SK-N-SH (cell line): Measurements from ENCODE around the gene OR5AL1. TPM values are rescaled to one million over a fixed set of nuclear protein-coding genes. Genes with fewer than 3 reads are reported as not detected.

ENCODE experiments used
- CTCF ChIA-PET: fragments of 300-600, 350-600 bp; formaldehyde crosslinking; extraction: SDS; loops from one replicate; lab custom pipeline; 2021; lab: Yijun Ruan, JAX
- POLR2A ChIA-PET: fragments of 350-600 bp; sonication (Branson Sonifier 250); formaldehyde crosslinking; extraction: SDS; loops from one replicate; lab custom pipeline; 2020; ENCODE audit warnings: antibody characterized with exemption, inconsistent platforms; lab: Yijun Ruan, JAX
- DNase-seq: peaks from one replicate; pipeline ENCODE4 v3.0.0; 2012
- H2AFZ ChIP-seq: fragments of 200-600 bp; sonication (generic); 2 replicates; pipeline ENCODE4 v1.8.1; 2016; ENCODE audit warnings: antibody characterized with exemption, mild to moderate bottlenecking, low read depth
- H3F3A ChIP-seq: fragments of 200-600 bp; sonication (generic); replicated peaks from 2 replicates; pipeline ENCODE3; 2016; ENCODE audit warnings: antibody characterized with exemption, mild to moderate bottlenecking; ENCODE audit not compliant: insufficient read depth
- H3K27ac ChIP-seq, 2 experiments: fragments of 200-500 bp in 1 of 2; fragments of 200-600 bp in 1 of 2; sonication (Bioruptor generic) in 1 of 2; sonication (generic), shearing (Covaris generic) in 1 of 2; 2 replicates each; pipeline versions ENCODE4 v1.5.1 to v1.6.1; 2014 to 2016; ENCODE audit warnings: low read depth in 2 of 2, inconsistent platforms in 1 of 2, low read length in 1 of 2, mild to moderate bottlenecking in 1 of 2, mixed read lengths in 1 of 2
- H3K27me3 ChIP-seq: fragments of 200-600 bp; sonication (generic), shearing (Covaris generic); 2 replicates; pipeline ENCODE4 v1.6.1; 2016; ENCODE audit warnings: mixed run types; ENCODE audit not compliant: insufficient read depth
- H3K36me3 ChIP-seq, 2 experiments: fragments of 200-500 bp in 1 of 2; fragments of 200-600 bp in 1 of 2; sonication (Bioruptor generic) in 1 of 2; sonication (generic) in 1 of 2; replicated peaks in 1 of 2; 2 replicates each; pipeline versions ENCODE3 to v1.5.1; 2014 to 2016; ENCODE audit warnings: low read length in 1 of 2, mild to moderate bottlenecking in 1 of 2; ENCODE audit not compliant: insufficient read depth in 2 of 2, control insufficient read depth in 1 of 2
- H3K4me1 ChIP-seq, 2 experiments: fragments of 200-500 bp in 1 of 2; fragments of 200-600 bp in 1 of 2; sonication (Bioruptor generic) in 1 of 2; sonication (generic), shearing (Covaris generic) in 1 of 2; 2 replicates each; pipeline versions ENCODE4 v1.5.1 to v1.6.1; 2014 to 2016; ENCODE audit warnings: low read depth in 1 of 2, low read length in 1 of 2, mixed run types in 1 of 2; ENCODE audit not compliant: insufficient read depth in 2 of 2, control insufficient read depth in 1 of 2
- H3K4me2 ChIP-seq: fragments of 200-600 bp; sonication (generic), shearing (Covaris generic); 2 replicates; pipeline ENCODE4 v1.6.1; 2017; ENCODE audit warnings: mixed run types
- H3K4me3 ChIP-seq, 2 experiments: fragments of 200-500 bp in 1 of 2; fragments of 200-600 bp in 1 of 2; sonication (Bioruptor generic) in 1 of 2; sonication (generic), shearing (Covaris generic) in 1 of 2; 2 replicates each; pipeline versions ENCODE4 v1.5.1 to v1.8.1; 2014 to 2016; ENCODE audit warnings: low read depth in 2 of 2, inconsistent platforms in 1 of 2, low read length in 1 of 2, mild to moderate bottlenecking in 1 of 2, mixed read lengths in 1 of 2, moderate library complexity in 1 of 2
- H3K79me2 ChIP-seq: fragments of 200-600 bp; sonication (generic); 2 replicates; pipeline ENCODE4 v1.8.1; 2017; ENCODE audit warnings: mild to moderate bottlenecking; ENCODE audit not compliant: insufficient read depth
- H3K9ac ChIP-seq: fragments of 200-600 bp; sonication (generic); 2 replicates; pipeline ENCODE4 v1.6.1; 2017; ENCODE audit warnings: mixed run types
- H3K9me2 ChIP-seq: fragments of 200-600 bp; sonication (generic); 2 replicates; pipeline ENCODE4 v1.6.1; 2017; ENCODE audit warnings: mixed run types
- H3K9me3 ChIP-seq: fragments of 200-600 bp; sonication (generic); 2 replicates; pipeline ENCODE4 v1.6.1; 2017; ENCODE audit warnings: mixed run types, mild to moderate bottlenecking, moderate library complexity
- H4K20me1 ChIP-seq: fragments of 200-600 bp; sonication (generic); 2 replicates; pipeline ENCODE4 v1.6.1; 2017; ENCODE audit warnings: mild to moderate bottlenecking, mixed run types; ENCODE audit not compliant: insufficient read depth
- CHD2 ChIP-seq: fragments of 150-350 bp; IDR thresholded peaks from 2 replicates; pipeline ENCODE4 v1.6.1; 2018; ENCODE audit warnings: low read length; ENCODE audit not compliant: partially characterized antibody
- ELF1 ChIP-seq: IDR thresholded peaks from 2 replicates; pipeline ENCODE4 v1.4.0; 2012
- EZH2phosphoT487 ChIP-seq: fragments of 200-600 bp; sonication (generic); IDR thresholded peaks from 2 replicates; pipeline ENCODE4 v1.6.1; 2017; ENCODE audit warnings: low read depth, mixed run types, mild to moderate bottlenecking, antibody characterized with exemption, moderate library complexity, borderline replicate concordance
- FOXM1 ChIP-seq: IDR thresholded peaks from 2 replicates; pipeline ENCODE4 v1.4.0; 2012; ENCODE audit warnings: low read depth, mild to moderate bottlenecking
- JUND ChIP-seq: IDR thresholded peaks from 2 replicates; pipeline ENCODE4 v1.4.0; 2012
- NFIC ChIP-seq: IDR thresholded peaks from 2 replicates; pipeline ENCODE4 v1.4.0; 2012; ENCODE audit warnings: borderline replicate concordance
- POLR2AphosphoS5 ChIP-seq: IDR thresholded peaks from 2 replicates; pipeline ENCODE4 v1.6.1; 2012; ENCODE audit warnings: low read depth, low read length
- RAD21 ChIP-seq: IDR thresholded peaks from 2 replicates; pipeline ENCODE4 v1.6.1; 2012; ENCODE audit warnings: mild to moderate bottlenecking, low read length
- RCOR1 ChIP-seq: fragments of 150-350 bp; IDR thresholded peaks from 2 replicates; pipeline ENCODE4 v1.6.1; 2017; ENCODE audit warnings: antibody characterized with exemption, low read length
- RFX5 ChIP-seq: IDR thresholded peaks from 2 replicates; pipeline ENCODE4 v1.6.1; 2012; ENCODE audit warnings: mild to moderate bottlenecking, improper control_type of control experiment, low read length
- SIN3A ChIP-seq: IDR thresholded peaks from 2 replicates; pipeline ENCODE4 v1.6.1; 2012; ENCODE audit warnings: low read depth, mild to moderate bottlenecking, low read length, moderate library complexity, borderline replicate concordance
- SMC3 ChIP-seq: IDR thresholded peaks from 2 replicates; pipeline ENCODE4 v1.6.1; 2012; ENCODE audit warnings: low read depth, low read length, improper control_type of control experiment
- WGBS: methylation state at CpG from one replicate; pipeline ENCODE4 v1.1.6; 2017; ENCODE audit warnings: low lambda C conversion rate; 5-methylcytosine and 5-hydroxymethylcytosine counted together
- polyA plus RNA-seq, 3 experiments: library from polyadenylated mRNA; depleted of rRNA; stranded (reverse); fragments of >200 nt; gene quantifications; 2 replicates each; pipeline ENCODE4 v1.2.3, GENCODE V29; 2012
- TF ChIP-seq, protein P1 (sequence below): IDR thresholded peaks from 2 replicates; pipeline ENCODE4 v1.4.0; 2012; ENCODE audit warnings: low read depth, borderline replicate concordance
- TF ChIP-seq, protein P2 (sequence below): IDR thresholded peaks from 2 replicates; pipeline ENCODE4 v1.4.0; 2012; ENCODE audit warnings: low read depth
- TF ChIP-seq, protein P3 (sequence below): fragments of 150-350 bp; IDR thresholded peaks from 2 replicates; pipeline ENCODE4 v1.6.1; 2016; ENCODE audit warnings: mild to moderate bottlenecking, low read depth, low read length
- TF ChIP-seq, protein P4 (sequence below): fragments of 150-350 bp; IDR thresholded peaks from 2 replicates; pipeline ENCODE4 v1.6.1; 2017; ENCODE audit warnings: antibody characterized with exemption, low read length, low read depth, borderline replicate concordance
- TF ChIP-seq, protein P5 (sequence below): IDR thresholded peaks from 2 replicates; pipeline ENCODE4 v1.6.1; 2012; ENCODE audit warnings: mild to moderate bottlenecking, low read depth, low read length, moderate library complexity
- TF ChIP-seq, protein P6 (sequence below): IDR thresholded peaks from 2 replicates; pipeline ENCODE4; 2012

OR5AL1 gene
- not detected in 2 replicates for polyA plus RNA-seq (2012; rRNA removed)
- polyA plus RNA-seq (2012; cell fraction: cytosol; rRNA removed): not detected in 2 replicates
- polyA plus RNA-seq (2012; cell fraction: nucleus; rRNA removed): not detected in 2 replicates

DNA sequence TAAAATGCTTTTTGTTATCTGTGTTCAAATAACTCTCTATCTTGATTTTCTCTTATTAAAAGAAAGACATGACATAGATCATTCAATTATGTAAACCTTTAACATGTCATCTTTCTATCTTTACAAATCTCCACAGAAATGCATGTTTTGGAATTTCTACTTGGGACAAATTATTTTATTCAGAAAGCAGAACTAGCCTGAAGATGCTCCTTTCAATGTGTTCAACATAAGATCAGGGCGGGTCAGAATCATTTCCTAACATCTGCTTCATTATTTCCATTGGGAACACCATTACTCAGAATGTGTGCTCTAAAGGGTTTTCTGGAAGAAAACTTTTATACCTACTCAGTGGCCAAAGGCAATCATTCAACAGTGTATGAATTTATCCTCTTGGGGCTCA lies at the start of gene OR5AL1:
Gene OR5AL1, plus strand, starts transcription at position 301 of the 400 bp plus-strand sequence.
- H3K79me2 ChIP-seq: no peaks in the 10 kb centered on the region
- WGBS: 4% methylated on average over 1 of the region's 1 CpG
- no peak for DNase-seq
- H3K36me3 ChIP-seq: no peaks in the 10 kb centered on the region
- H3K27me3 ChIP-seq: no peaks in the 10 kb centered on the region
- TF ChIP-seq JUND (no peak), CHD2 (no peak), ELF1 (no peak), FOXM1 (no peak), RCOR1 (no peak), NFIC (no peak), SIN3A (no peak), SMC3 (no peak), POLR2AphosphoS5 (no peak), RAD21 (no peak)
- TF ChIP-seq, protein P1, sequence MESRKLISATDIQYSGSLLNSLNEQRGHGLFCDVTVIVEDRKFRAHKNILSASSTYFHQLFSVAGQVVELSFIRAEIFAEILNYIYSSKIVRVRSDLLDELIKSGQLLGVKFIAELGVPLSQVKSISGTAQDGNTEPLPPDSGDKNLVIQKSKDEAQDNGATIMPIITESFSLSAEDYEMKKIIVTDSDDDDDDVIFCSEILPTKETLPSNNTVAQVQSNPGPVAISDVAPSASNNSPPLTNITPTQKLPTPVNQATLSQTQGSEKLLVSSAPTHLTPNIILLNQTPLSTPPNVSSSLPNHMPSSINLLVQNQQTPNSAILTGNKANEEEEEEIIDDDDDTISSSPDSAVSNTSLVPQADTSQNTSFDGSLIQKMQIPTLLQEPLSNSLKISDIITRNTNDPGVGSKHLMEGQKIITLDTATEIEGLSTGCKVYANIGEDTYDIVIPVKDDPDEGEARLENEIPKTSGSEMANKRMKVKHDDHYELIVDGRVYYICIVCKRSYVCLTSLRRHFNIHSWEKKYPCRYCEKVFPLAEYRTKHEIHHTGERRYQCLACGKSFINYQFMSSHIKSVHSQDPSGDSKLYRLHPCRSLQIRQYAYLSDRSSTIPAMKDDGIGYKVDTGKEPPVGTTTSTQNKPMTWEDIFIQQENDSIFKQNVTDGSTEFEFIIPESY: no peak
- TF ChIP-seq, protein P2, sequence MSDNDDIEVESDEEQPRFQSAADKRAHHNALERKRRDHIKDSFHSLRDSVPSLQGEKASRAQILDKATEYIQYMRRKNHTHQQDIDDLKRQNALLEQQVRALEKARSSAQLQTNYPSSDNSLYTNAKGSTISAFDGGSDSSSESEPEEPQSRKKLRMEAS: no peak
- TF ChIP-seq, protein P3, sequence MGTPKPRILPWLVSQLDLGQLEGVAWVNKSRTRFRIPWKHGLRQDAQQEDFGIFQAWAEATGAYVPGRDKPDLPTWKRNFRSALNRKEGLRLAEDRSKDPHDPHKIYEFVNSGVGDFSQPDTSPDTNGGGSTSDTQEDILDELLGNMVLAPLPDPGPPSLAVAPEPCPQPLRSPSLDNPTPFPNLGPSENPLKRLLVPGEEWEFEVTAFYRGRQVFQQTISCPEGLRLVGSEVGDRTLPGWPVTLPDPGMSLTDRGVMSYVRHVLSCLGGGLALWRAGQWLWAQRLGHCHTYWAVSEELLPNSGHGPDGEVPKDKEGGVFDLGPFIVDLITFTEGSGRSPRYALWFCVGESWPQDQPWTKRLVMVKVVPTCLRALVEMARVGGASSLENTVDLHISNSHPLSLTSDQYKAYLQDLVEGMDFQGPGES: no peak
- TF ChIP-seq, all 33 proteins: peak for 0
- ChIA-PET POLR2A (no interaction called here), CTCF (interaction anchor here (0.5 to 1.1 kb wide), 2 partner anchors 12 to 22 kb away, joined by 3 read pairs; no protein-coding TSS in a partner anchor)
- no peak within 1 kb of the TSS for H3K4me2 ChIP-seq
- no peaks in the 10 kb centered on the region for H3K4me1 ChIP-seq
- no peaks in the 10 kb centered on the region for H3K9me2 ChIP-seq
- no peaks in the 10 kb centered on the region for H4K20me1 ChIP-seq
- H3K9me3 ChIP-seq: no peaks in the 10 kb centered on the region
- no peaks in the 10 kb centered on the region for H3F3A ChIP-seq
- no peak within 1 kb of the TSS for H3K27ac ChIP-seq
- H3K4me3 ChIP-seq: no peak within 1 kb of the TSS
- H2AFZ ChIP-seq: no peak within 1 kb of the TSS
- H3K9ac ChIP-seq: no peak within 1 kb of the TSS

DNA sequence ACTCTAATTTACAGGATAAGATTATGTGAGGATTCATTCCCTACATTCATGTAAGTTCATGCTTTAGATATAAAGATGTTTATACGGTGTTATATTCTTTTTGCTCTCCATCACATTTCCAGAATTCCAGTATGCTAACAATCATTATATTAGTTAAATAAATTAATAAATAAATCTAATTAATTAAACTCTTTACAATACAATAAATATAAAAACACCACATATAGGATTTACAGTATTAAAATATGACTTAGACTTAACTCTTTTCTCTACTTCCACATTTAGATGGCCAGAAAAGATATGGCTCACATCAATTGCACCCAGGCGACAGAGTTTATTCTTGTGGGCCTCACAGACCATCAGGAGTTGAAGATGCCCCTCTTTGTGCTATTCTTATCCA lies 37.2 kb upstream of the OR5AL1 start, which contains the start of gene OR8U1:
Gene OR8U1, plus strand, starts transcription at position 301 of the 400 bp plus-strand sequence. Its CDS starts 0 bp downstream, at position 301.
- no peak for DNase-seq
- Histone ChIP-seq H3K9ac (no peak within 1 kb of the TSS), H2AFZ (no peak within 1 kb of the TSS), H3K27me3 (no peaks in the 10 kb centered on the region), H3F3A (no peaks in the 10 kb centered on the region), H3K4me3 (no peak within 1 kb of the TSS), H3K4me1 (no peaks in the 10 kb centered on the region), H3K9me3 (no peaks in the 10 kb centered on the region), H3K36me3 (no peaks in the 10 kb centered on the region), H3K4me2 (no peak within 1 kb of the TSS), H3K27ac (no peak within 1 kb of the TSS), H4K20me1 (no peaks in the 10 kb centered on the region), H3K9me2 (no peaks in the 10 kb centered on the region), H3K79me2 (no peaks in the 10 kb centered on the region)
- CTCF ChIA-PET: no interaction called here
- under 1% methylated on average over 2 of the region's 2 CpGs for WGBS
- POLR2A ChIA-PET: no interaction called here
- TF ChIP-seq, protein P4, sequence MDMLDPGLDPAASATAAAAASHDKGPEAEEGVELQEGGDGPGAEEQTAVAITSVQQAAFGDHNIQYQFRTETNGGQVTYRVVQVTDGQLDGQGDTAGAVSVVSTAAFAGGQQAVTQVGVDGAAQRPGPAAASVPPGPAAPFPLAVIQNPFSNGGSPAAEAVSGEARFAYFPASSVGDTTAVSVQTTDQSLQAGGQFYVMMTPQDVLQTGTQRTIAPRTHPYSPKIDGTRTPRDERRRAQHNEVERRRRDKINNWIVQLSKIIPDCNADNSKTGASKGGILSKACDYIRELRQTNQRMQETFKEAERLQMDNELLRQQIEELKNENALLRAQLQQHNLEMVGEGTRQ: no peak
- no peak for TF ChIP-seq EZH2phosphoT487
- TF ChIP-seq POLR2AphosphoS5: no peak
- no peak for TF ChIP-seq RFX5
- TF ChIP-seq SMC3: no peak
- TF ChIP-seq, protein P5, sequence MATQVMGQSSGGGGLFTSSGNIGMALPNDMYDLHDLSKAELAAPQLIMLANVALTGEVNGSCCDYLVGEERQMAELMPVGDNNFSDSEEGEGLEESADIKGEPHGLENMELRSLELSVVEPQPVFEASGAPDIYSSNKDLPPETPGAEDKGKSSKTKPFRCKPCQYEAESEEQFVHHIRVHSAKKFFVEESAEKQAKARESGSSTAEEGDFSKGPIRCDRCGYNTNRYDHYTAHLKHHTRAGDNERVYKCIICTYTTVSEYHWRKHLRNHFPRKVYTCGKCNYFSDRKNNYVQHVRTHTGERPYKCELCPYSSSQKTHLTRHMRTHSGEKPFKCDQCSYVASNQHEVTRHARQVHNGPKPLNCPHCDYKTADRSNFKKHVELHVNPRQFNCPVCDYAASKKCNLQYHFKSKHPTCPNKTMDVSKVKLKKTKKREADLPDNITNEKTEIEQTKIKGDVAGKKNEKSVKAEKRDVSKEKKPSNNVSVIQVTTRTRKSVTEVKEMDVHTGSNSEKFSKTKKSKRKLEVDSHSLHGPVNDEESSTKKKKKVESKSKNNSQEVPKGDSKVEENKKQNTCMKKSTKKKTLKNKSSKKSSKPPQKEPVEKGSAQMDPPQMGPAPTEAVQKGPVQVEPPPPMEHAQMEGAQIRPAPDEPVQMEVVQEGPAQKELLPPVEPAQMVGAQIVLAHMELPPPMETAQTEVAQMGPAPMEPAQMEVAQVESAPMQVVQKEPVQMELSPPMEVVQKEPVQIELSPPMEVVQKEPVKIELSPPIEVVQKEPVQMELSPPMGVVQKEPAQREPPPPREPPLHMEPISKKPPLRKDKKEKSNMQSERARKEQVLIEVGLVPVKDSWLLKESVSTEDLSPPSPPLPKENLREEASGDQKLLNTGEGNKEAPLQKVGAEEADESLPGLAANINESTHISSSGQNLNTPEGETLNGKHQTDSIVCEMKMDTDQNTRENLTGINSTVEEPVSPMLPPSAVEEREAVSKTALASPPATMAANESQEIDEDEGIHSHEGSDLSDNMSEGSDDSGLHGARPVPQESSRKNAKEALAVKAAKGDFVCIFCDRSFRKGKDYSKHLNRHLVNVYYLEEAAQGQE: no peak
- TF ChIP-seq CHD2: no peak
- TF ChIP-seq, protein P6, sequence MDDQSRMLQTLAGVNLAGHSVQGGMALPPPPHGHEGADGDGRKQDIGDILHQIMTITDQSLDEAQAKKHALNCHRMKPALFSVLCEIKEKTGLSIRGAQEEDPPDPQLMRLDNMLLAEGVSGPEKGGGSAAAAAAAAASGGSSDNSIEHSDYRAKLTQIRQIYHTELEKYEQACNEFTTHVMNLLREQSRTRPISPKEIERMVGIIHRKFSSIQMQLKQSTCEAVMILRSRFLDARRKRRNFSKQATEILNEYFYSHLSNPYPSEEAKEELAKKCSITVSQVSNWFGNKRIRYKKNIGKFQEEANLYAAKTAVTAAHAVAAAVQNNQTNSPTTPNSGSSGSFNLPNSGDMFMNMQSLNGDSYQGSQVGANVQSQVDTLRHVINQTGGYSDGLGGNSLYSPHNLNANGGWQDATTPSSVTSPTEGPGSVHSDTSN: no peak
- no peak for TF ChIP-seq FOXM1
- TF ChIP-seq RAD21: no peak
